Esophagus muscularis mucosa (tissue), 4 donors: Measurements from ENCODE around the gene ANKRD13B. TPM values are rescaled to one million over a fixed set of nuclear protein-coding genes. Genes with fewer than 3 reads are reported as not detected.

Source experiments
- DNase-seq: peaks from one replicate; pipeline ENCODE4 v3.0.0-alpha.2; 2017; ENCODE audit errors: extremely low spot score
- H3K27ac ChIP-seq, 4 donors: fragments of 200-600 bp; sonication (generic); replicated peaks in 1 of 4; 1 replicate in 3 of 4; 2 replicates in 1 of 4; pipeline ENCODE4 v1.5.1; 2016 to 2019; ENCODE audit warnings: mild to moderate bottlenecking in 1 of 4
- H3K27me3 ChIP-seq, 4 donors: fragments of 200-600 bp; sonication (generic); one replicate each; pipeline versions ENCODE4 v1.5.1 to v1.6.0; 2016 to 2019
- H3K36me3 ChIP-seq, 4 donors: fragments of 200-600 bp; sonication (generic); one replicate each; pipeline ENCODE4 v1.5.1; 2016 to 2019
- H3K4me1 ChIP-seq, 4 donors: fragments of 200-600 bp; sonication (generic); one replicate each; pipeline ENCODE4 v1.5.1; 2016 to 2019
- H3K4me3 ChIP-seq, 4 donors: fragments of 200-600 bp; sonication (generic); 1 replicate in 2 of 4; 2 replicates in 2 of 4; pipeline ENCODE4 v1.5.1; 2016 to 2019; ENCODE audit warnings: mild to moderate bottlenecking in 4 of 4, moderate library complexity in 1 of 4
- H3K9me3 ChIP-seq, 4 donors: fragments of 200-600 bp; sonication (generic); 1 replicate in 3 of 4; 2 replicates in 1 of 4; pipeline ENCODE4 v1.5.1; 2016 to 2019
- EP300 ChIP-seq: sonication (generic); formaldehyde crosslinking; IDR thresholded peaks from one replicate; pipeline ENCODE4 v1.6.1; 2017; ENCODE audit warnings: antibody characterized with exemption
- POLR2A ChIP-seq: fragments of 450-650 bp; IDR thresholded peaks from one replicate; pipeline ENCODE4 v1.6.1; 2017; ENCODE audit warnings: antibody characterized with exemption, moderate library complexity, mild to moderate bottlenecking, low read depth
- POLR2AphosphoS5 ChIP-seq, 2 donors: sonication (generic); formaldehyde crosslinking; IDR thresholded peaks; one replicate each; pipeline ENCODE4 v1.6.1; 2017; ENCODE audit warnings: antibody characterized with exemption in 2 of 2
- WGBS: methylation state at CpG from one replicate; pipeline ENCODE4 v1.1.5; 2018; 5-methylcytosine and 5-hydroxymethylcytosine counted together
- intact Hi-C: fragments of 100-400 bp; cut with DNase I; formaldehyde crosslinking; loops from one replicate; pipeline ENCODE4 v1.15.1; 2023
- total RNA-seq, 4 donors: library from RNA; depleted of rRNA; stranded (reverse); fragments of >200 nt; gene quantifications; one replicate each; pipeline versions ENCODE4 v1.1.0 to v1.2.1, GENCODE V29; 2016
- TF ChIP-seq, protein P1 (sequence below), 3 experiments: fragments of 200-600 bp in 2 of 3; fragments of 450-650 bp in 1 of 3; sonication (generic) in 2 of 3; IDR thresholded peaks; one replicate each; pipeline ENCODE4 v1.5.1; 2017 to 2019; ENCODE audit warnings: antibody characterized with exemption in 3 of 3, mild to moderate bottlenecking in 2 of 3, moderate library complexity in 1 of 3

The ANKRD13B gene
- total RNA-seq, 4 donors from 2014 or later, result 8.0 to 16.1 (median 13.4) TPM

DNA sequence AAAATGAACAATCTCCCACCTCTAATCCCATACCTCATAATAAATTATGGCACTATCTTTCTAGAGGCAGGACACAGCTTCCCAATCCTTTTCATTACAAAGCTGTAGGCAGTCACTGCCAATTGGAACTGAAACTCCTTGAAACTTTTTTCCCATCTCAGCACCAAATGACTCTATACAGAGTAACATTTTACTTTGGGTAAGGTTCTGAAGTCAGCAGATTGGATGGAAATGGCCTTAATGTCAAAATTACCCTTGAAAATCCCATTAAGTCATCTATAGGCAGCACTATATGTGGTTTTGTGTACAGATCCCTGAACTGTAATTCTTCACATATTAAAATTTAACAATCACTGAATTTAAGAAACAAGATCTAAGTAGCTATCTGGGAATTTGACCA is 60.0 kb downstream of the ANKRD13B start:
- intact Hi-C loops, result no loop called here
- peaks cover 0 to 41% (median 23%) of the 10 kb centered on the region in 4 donors for H3K36me3 ChIP-seq
- H3K27me3 ChIP-seq, result no peaks in the 10 kb centered on the region
- no peak for DNase-seq
- H3K4me3 ChIP-seq, result no peak overlapping the region
- no peaks in the 10 kb centered on the region for H3K9me3 ChIP-seq
- no peak overlapping the region for H3K27ac ChIP-seq
- peaks cover 0 to 14% (median 10%) of the 10 kb centered on the region in 4 donors for H3K4me1 ChIP-seq
- TF ChIP-seq POLR2AphosphoS5 (IDR thresholded peaks at IDR 0.05), result no peak

DNA sequence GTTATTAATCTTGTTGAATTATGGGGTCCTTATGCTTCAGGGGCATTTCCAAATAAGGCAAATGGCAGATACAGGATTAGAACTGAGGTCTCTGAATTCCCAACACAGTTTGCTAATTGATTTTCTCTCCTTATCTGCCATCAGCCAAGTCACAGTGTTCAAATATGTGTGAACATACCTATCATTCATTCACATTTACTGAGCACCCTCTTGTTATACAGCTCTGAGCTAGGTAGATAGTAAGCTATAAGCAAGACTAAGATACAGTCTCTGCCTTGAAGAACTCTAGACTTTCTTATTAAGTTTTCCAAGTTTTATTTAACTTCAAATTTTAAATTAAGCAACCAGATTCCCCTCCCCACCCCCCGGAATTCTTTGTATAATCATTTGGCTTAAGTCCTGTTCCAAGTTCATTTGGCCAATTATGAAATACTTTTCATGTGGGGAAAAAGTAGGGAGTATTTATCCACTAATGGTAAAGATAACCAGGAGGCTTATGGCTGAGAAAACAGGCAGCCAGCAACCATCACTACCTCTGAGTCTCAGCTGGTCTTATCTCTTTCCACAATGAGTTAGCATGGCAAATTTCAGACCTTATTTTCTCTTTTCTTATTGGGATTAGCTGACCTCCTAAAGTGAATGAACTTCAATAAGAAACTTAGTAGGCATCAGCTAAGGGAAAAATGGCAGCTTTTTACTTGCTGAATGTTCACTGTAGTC is 61.2 kb downstream of the ANKRD13B start:
- Histone ChIP-seq H3K27ac (peak overlapping the region in 1 of 4 donors; percentile 23), H3K4me3 (no peak overlapping the region), H3K4me1 (peaks cover 0 to 14% (median 10%) of the 10 kb centered on the region in 4 donors), H3K9me3 (no peaks in the 10 kb centered on the region), H3K36me3 (peaks cover 0 to 32% (median 20%) of the 10 kb centered on the region in 4 donors), H3K27me3 (no peaks in the 10 kb centered on the region)
- intact Hi-C loops, result no loop called here
- 68% methylated on average over 1 of the region's 1 CpG for WGBS
- DNase-seq, result no peak
- TF ChIP-seq EP300, result no peak

DNA sequence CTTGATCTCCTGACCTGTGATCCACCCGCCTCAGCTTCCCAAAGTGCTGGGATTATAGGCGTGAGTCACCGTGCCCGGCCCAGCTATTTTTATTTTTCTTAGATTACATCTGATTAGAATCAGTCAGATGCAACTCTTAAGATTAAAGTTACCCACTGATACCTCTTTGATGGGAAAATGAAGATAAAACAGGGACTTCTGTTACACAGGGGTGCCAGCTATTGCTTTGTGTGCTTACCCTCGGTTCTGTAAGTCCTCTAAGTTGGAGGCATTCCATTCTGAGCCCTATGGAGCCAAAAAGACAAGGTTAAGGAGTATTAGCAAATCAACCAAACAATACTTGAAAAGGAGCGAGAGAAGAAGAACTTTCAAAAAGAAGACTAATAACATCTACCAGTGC is 62.4 kb downstream of the ANKRD13B start:
- H3K4me3 ChIP-seq, result no peak overlapping the region
- intact Hi-C loops, result no loop called here
- DNase-seq, result no peak
- H3K9me3 ChIP-seq, result no peaks in the 10 kb centered on the region
- peaks cover 0 to 33% (median 19%) of the 10 kb centered on the region in 4 donors for H3K36me3 ChIP-seq
- peaks cover 0 to 14% (median 10%) of the 10 kb centered on the region in 4 donors for H3K4me1 ChIP-seq
- 94% methylated on average over 6 of the region's 6 CpGs for WGBS
- H3K27me3 ChIP-seq, result no peaks in the 10 kb centered on the region
- TF ChIP-seq POLR2A, result no peak
- TF ChIP-seq POLR2AphosphoS5 (IDR thresholded peaks at IDR 0.05), result no peak
- TF ChIP-seq, protein P1, sequence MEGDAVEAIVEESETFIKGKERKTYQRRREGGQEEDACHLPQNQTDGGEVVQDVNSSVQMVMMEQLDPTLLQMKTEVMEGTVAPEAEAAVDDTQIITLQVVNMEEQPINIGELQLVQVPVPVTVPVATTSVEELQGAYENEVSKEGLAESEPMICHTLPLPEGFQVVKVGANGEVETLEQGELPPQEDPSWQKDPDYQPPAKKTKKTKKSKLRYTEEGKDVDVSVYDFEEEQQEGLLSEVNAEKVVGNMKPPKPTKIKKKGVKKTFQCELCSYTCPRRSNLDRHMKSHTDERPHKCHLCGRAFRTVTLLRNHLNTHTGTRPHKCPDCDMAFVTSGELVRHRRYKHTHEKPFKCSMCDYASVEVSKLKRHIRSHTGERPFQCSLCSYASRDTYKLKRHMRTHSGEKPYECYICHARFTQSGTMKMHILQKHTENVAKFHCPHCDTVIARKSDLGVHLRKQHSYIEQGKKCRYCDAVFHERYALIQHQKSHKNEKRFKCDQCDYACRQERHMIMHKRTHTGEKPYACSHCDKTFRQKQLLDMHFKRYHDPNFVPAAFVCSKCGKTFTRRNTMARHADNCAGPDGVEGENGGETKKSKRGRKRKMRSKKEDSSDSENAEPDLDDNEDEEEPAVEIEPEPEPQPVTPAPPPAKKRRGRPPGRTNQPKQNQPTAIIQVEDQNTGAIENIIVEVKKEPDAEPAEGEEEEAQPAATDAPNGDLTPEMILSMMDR (IDR thresholded peaks at IDR 0.05), result no peak
- TF ChIP-seq EP300, result no peak
- no peak overlapping the region for H3K27ac ChIP-seq

DNA sequence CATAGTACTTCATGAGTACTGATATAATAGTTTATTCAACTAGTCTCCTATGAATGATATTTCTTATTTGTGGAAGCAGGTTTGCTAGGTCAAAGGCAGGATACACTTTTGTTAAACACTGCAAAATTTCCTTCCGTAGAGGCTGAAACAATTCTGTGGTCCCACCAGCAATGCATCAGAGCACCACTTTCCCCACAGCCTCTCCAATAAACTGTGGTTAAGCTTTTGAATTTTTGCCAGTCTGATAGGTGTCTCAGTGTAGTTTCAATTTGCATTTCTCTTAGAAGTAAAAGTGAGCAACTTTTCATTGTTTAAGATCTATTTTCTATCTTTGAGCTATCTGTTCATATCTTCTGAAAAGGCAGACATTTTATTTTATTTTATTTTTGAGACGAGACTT is 66.2 kb downstream of the ANKRD13B start:
- H3K27ac ChIP-seq, result no peak overlapping the region
- intact Hi-C loops, result no loop called here
- DNase-seq, result no peak
- H3K9me3 ChIP-seq, result no peaks in the 10 kb centered on the region
- H3K4me1 ChIP-seq, result peaks cover 0 to 18% (median 14%) of the 10 kb centered on the region in 4 donors
- H3K4me3 ChIP-seq, result no peak overlapping the region
- peaks cover 0 to 52% (median 27%) of the 10 kb centered on the region in 4 donors for H3K36me3 ChIP-seq
- 86% methylated on average over 2 of the region's 2 CpGs for WGBS
- H3K27me3 ChIP-seq, result no peaks in the 10 kb centered on the region
- TF ChIP-seq EP300 (no peak), POLR2A (no peak), POLR2AphosphoS5 (IDR thresholded peaks at IDR 0.05) (no peak)
- TF ChIP-seq, protein P1 (IDR thresholded peaks at IDR 0.05), result no peak

DNA sequence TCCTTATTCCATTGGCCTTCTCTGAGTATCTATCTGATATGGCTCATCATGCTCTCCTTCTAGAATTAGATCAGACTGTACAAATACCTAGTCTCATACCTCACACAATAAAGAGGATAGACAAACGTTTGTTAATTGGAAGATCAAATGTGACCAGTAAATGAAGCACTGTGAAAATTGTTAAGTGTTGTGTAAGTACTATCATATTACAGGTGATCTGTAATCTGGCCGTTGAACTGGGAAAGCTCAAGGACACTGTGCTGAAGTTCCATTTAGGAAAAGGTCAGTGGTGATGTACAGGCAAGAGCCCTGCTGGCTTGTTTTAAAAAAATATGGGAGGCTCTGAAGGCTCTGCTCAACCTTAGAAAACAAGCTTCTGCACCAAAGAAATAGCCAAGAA is 68.3 kb downstream of the ANKRD13B start:
- no peaks in the 10 kb centered on the region for H3K27me3 ChIP-seq
- no peak for DNase-seq
- 86% methylated on average over 2 of the region's 2 CpGs for WGBS
- H3K9me3 ChIP-seq, result no peaks in the 10 kb centered on the region
- H3K4me1 ChIP-seq, result peaks cover 0 to 11% (median 8%) of the 10 kb centered on the region in 4 donors
- H3K4me3 ChIP-seq, result no peak overlapping the region
- TF ChIP-seq, protein P1 (IDR thresholded peaks at IDR 0.05), result no peak
- TF ChIP-seq POLR2A, result no peak
- TF ChIP-seq POLR2AphosphoS5 (IDR thresholded peaks at IDR 0.05), result no peak
- no peak for TF ChIP-seq EP300
- H3K36me3 ChIP-seq, result peaks cover 12 to 52% (median 27%) of the 10 kb centered on the region in 4 donors
- no peak overlapping the region for H3K27ac ChIP-seq
- intact Hi-C loops, result no loop called here
